Measurements from ENCODE around the gene MEG3.

Gene MEG3

GRCh38 chr14:100864960-100865681, 39.2 kb downstream of the MEG3 start:
- DNase-seq (ENCODE audit: low read depth), result no peak

DNA sequence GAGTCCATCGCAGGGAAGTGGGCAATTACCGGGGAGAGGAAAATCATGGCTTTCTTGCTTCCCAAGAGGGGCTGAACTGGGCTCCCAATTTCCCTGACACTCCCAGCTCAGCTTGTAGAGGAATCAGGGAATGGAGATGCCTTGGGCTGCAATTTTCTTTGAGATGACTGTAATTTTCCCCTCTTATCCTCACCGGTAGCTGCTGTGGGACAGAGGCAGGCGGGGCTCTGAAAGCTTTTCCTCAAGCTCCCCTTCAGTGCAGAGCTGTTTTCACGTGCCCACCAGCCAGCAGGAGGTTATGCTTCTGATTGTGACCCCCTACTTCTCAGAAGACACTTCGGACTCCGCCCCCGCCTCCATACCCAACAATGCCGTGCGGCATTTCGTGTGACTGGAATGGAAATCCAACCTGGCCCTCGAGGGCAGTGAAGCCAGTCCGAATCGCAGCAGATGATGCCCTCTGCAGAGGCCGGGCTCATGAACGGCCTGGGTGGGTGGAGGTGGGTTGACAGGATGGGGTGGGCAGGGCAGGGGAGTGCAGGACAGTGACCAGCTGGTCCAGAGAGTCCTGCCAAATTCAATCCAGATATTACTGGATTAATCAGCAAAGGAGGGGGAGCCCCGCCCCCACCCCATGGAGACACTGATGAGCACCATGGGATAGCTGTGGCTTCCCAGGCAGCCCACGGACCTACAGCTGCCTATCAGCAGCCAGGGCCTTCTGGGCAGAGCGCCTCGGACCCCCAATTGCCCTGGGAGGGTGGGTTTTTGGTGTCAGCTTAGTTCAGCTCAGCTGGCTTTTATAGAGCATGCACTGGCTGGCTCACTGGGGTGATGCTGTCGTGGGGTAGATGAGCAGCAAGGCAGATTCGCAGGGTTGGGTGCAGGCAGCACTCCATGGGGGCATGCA, 40.0 kb downstream of the MEG3 start:
- no peak for DNase-seq (ENCODE audit: low read depth)

GRCh38 chr14:100866666-100867630, 41.0 kb downstream of the MEG3 start:
- DNase-seq (ENCODE audit: low read depth), result no peak

GRCh38 chr14:100867631-100868315, 41.9 kb downstream of the MEG3 start:
- DNase-seq (ENCODE audit: low read depth), result no peak

DNA sequence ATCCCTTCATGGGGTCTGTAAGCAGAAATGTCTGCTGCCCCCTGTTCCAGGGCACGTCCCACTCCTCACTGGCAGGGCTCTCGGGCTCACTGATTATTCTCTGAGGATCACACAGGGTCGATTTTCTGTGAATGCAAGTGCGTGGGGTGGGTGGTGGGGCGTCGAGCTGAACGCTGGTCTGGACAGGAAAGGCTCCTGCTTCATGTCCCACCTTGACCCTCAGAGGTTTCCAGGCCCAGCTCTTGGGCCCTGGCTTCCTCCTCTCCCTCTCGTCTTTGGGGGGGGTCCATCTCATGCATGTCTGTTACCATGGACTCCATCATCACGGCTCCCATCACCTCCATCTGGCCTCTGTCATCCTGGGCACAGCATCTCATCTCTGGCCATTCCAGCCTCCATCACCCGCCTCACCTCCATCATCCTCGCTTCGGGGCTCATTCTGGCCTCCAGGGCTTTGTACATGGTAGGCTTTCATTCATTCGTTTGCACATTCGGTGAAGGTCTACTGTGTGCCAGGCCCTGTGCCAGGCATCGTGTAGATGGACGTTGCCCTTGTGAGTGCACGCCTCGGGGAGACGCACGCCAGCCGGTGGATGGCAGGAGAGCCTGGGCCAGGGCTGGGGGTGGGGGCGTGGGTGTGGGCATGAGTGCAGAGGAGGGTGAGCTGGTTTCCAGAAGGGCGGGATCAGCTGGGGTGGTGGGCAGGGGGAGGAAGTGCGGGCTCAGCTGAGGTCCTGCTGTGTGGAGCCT, 42.9 kb downstream of the MEG3 start:
- DNase-seq (ENCODE audit: low read depth), result no peak

DNA sequence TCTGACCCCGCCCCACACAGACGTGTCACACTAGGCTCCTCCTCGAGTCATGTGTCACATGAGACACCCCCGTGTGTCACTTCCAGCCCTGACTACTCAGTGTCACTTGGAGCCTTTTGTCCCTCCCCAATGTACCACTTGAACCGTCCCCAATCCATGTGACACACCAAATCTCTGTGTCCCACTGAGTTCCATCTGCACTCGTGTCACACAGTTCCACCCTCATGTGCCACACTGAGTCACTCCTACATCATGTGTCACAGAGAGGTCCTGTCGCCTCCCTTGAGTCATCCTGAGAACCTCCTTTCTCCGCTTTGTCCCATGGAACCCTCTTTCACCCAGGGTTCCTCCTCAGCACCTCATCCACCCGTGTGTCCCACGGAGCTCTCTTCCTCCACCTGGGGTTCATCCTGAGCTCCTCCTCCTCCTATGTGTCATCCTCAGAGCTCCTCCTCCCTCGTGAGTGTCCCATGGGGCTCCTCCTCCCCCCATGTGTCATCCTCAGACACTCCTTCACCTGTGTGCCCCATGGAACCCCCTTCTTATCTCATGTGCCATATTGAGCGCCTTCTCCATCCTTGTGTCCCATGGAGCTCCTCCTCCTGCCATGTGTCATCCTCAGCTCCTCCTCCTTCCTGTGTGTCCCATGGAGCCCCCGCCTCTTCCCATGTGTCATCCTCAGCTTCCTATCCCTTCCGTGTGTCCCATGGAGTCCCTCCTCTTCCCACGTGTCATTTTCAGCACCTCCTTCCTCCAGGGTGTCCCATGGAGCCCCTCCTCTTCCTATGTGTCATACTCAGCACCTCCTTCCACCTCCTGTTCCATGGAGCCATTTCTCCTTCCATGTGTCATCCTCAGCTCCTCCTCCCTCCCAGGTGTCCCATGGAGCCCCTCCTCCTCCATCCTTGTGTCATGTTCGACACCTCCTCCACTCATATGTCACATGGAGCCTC, 45.6 kb downstream of the MEG3 start:
- DNase-seq (ENCODE audit: low read depth), result no peak

GRCh38 chr14:100872259-100873095, 46.6 kb downstream of the MEG3 start:
- no peak for DNase-seq (ENCODE audit: low read depth)

GRCh38 chr14:100873096-100873482, 47.2 kb downstream of the MEG3 start:
- DNase-seq (ENCODE audit: low read depth), result no peak

DNA sequence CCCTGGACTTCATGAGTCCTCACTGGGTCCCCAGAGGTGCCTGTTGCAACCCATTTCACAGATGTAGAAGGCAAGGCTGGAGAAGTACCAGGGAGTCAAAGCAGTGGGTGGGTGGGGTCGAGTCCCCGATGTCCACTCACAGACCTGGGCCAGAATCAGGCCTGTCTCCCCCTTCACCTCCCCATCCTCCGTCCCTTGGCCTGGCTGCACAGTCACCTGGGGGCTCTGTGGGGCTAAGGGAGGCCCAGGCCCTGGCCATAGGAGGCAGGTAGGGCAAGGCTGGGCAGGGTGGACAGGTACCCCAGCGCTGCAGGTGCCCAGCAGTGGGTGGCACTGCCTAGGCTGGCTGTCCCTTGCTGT, 48.1 kb downstream of the MEG3 start:
- DNase-seq (ENCODE audit: low read depth), result no peak

DNA sequence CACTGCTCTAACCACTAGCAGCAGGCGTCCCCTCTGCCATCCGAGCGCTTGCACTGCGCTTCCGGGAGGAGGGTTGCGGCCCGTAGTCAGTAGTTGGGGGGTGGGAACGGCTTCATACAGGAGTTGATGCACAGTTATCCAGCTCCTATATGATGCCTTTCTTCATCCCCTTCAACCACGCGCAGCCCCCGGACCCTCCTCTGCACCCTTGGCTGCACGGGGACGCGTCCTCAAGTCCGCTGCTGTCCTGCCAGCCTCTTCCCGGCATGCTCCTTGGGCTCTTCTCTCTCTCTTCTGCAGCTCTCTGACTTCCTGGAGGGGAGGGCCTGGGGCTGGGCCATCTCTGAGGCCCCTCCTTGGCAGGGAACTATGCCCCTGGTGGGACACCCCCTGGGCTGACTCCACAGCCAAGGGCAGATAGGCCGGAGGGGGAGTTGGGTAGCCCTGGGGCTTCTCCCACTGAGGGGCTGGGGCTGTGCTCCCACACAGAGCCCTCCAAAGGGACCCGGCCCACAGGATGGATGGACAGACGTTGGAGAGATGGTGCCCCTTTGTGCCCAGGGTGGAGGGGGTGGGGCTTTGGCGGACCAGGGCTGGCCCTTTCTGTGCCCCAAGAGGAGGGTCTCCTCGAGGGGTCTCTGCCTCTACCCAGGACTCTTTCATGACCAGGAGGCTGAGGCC, 48.6 kb downstream of the MEG3 start:
- no peak for DNase-seq (ENCODE audit: low read depth)

DNA sequence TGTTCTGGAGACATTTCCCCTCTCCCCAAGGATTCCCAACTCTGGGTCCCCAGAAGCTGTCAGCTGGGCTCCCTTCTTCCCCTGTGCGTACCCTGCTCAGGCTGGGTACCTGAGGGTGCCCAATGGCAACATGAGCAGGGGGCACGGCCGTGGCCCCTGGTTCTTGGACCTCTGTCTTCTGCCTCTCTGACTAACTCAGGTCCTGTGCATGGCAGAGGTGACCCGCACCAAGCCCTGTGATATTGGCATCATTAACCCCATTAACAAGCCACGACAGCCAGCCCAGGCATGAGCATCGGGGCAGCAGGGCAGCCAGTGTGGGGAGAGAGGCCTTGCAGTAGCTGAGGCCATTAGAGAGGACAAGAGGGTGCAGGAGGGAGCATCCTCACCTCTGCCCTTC, 49.2 kb downstream of the MEG3 start:
- DNase-seq (ENCODE audit: low read depth), result no peak

DNA sequence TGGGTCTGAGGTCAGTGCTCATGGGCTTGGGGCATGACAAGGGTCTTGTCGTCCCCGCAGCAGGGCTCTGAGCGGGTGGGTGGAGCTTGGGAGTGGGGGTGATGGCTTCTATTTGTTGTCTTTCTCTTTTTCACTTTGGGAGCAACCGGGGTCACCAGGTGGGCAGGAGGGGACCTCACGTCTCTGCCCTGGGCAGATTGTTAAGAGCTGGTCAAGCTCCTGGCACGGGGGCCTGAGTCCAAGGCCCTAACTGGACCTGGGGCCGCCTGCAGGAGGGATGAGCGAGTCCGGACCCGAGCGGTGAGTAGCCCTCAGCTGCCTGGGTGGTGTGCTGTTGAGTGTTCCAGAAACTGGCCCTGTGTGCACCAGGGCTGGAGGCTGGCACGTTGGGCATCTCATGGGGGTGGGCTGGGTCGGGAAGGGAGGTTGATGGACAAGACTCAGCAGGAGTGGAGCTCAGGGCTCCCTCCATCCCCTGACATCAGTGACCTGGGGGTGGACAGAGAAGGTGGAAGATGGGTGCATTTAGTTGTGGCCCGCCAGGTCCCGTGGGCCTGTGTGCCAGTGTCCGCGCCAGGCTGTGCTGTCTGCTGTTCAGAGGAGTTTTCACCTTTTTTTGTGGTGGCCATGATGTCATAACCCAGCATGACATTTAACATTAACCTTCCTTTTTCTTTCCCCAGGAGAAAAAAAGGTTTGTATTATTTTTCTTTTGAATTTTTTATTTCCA, 50.1 kb downstream of the MEG3 start:
- DNase-seq (ENCODE audit: low read depth), result no peak

GRCh38 chr14:100878271-100879146, 52.6 kb downstream of the MEG3 start:
- no peak for DNase-seq (ENCODE audit: low read depth)

DNA sequence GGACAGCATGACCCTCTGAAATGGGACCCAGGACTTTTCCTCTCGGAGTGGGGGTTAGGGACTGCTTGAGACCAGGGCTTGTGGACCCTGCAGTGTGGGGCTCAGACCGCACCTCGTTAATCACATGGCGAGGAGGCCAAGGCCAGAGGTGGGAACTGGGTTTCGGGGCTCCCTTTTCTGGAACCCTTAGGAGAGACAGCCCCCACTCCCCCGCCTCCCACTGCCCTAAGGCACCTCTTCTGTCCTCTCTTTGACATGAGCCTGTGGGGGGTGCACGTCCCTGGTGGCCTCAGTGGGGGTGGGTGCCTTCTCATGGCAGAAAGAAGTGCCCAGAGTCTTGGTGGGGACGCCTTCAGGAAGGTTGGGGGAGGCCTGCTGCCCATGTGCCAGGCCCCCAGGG, 53.3 kb downstream of the MEG3 start:
- DNase-seq (ENCODE audit: low read depth), result no peak

DNA sequence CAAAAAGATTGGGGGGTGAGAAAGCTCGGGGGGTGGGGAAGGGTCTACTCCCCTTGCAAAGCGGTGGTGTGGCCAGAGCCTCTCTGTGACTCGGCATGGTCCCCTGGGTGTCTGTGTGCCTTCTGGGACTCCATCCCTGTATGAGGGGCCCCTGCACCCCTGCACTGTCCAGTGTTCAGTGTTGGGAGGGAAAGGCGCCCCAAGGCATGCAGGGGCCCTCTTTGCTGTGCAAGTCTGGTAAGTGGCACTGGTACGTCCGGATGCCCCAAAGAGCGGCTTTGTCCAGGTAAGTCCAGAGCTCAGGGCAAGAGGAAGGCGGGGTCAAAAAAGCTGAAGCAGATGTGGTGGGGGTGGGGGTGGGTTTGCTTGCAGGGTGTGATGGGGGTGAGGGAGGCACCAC, 53.9 kb downstream of the MEG3 start:
- no peak for DNase-seq (ENCODE audit: low read depth)

GRCh38 chr14:100880271-100881101, 54.6 kb downstream of the MEG3 start:
- no peak for DNase-seq (ENCODE audit: low read depth)
